MM.1S (cell line): Measurements from ENCODE around the gene ZNF326.
"Not testable (repeated sequence)": the region's sequence is repeated elsewhere in the genome, so short reads cannot be mapped to it uniquely, and the experiment has no call there.

Experiments
- DNase-seq: peaks from one replicate; pipeline ENCODE4 v3.0.0-alpha.2; 2015
- H2AFZ ChIP-seq: fragments of 300-600 bp; sonication (generic); 2 replicates; pipeline ENCODE4 v1.6.0; 2016; ENCODE audit warnings: antibody characterized with exemption, low read length
- H3F3A ChIP-seq: fragments of 300-600 bp; sonication (generic); 2 replicates; pipeline ENCODE4 v1.6.1; 2016; ENCODE audit warnings: mild to moderate bottlenecking, antibody characterized with exemption, low read length, moderate library complexity, mixed read lengths; ENCODE audit not compliant: insufficient read depth
- H3K27ac ChIP-seq: fragments of 300-600 bp; sonication (generic); 2 replicates; pipeline ENCODE4 v1.5.1; 2016; ENCODE audit warnings: mild to moderate bottlenecking, low read length
- H3K27me3 ChIP-seq: fragments of 300-600 bp; sonication (generic); replicated peaks from 2 replicates; pipeline ENCODE4 v1.6.0; 2016; ENCODE audit warnings: low read length; ENCODE audit not compliant: insufficient read depth
- H3K36me3 ChIP-seq: fragments of 300-600 bp; sonication (generic); replicated peaks from 2 replicates; pipeline ENCODE4 v1.6.1; 2016; ENCODE audit warnings: mild to moderate bottlenecking, low read length, mixed read lengths; ENCODE audit not compliant: insufficient read depth
- H3K4me1 ChIP-seq: fragments of 300-600 bp; sonication (generic); 2 replicates; pipeline ENCODE4 v1.6.1; 2016; ENCODE audit warnings: low read length, mixed read lengths
- H3K4me2 ChIP-seq: fragments of 300-600 bp; sonication (generic); 2 replicates; pipeline ENCODE4 v1.6.0; 2016; ENCODE audit warnings: low read depth, low read length
- H3K4me3 ChIP-seq: fragments of 300-600 bp; sonication (generic); 2 replicates; pipeline ENCODE4 v1.5.1; 2016; ENCODE audit warnings: low read length, mixed read lengths
- H3K79me2 ChIP-seq: fragments of 300-600 bp; sonication (generic); 2 replicates; pipeline ENCODE4 v1.6.1; 2016; ENCODE audit warnings: mixed run types, low read length, mixed read lengths
- H3K9ac ChIP-seq: fragments of 300-600 bp; sonication (generic); 2 replicates; pipeline ENCODE4 v1.6.1; 2016; ENCODE audit warnings: low read length, mixed read lengths
- H3K9me2 ChIP-seq: fragments of 300-600 bp; sonication (generic); replicated peaks from 2 replicates; pipeline ENCODE4 v1.6.1; 2016; ENCODE audit warnings: mild to moderate bottlenecking, low read length, mixed read lengths; ENCODE audit not compliant: insufficient read depth
- H3K9me3 ChIP-seq: fragments of 300-600 bp; sonication (generic); replicated peaks from 2 replicates; pipeline ENCODE4 v1.6.1; 2016; ENCODE audit warnings: mild to moderate bottlenecking, low read length, mixed read lengths; ENCODE audit not compliant: insufficient read depth
- H4K20me1 ChIP-seq: fragments of 300-600 bp; sonication (generic); 2 replicates; pipeline ENCODE4 v1.6.1; 2016; ENCODE audit warnings: mild to moderate bottlenecking, low read length, moderate library complexity, mixed read lengths; ENCODE audit not compliant: insufficient read depth
- EZH2 ChIP-seq: fragments of 300-600 bp; sonication (generic); optimal IDR thresholded peaks from 2 replicates; pipeline ENCODE3; 2017; ENCODE audit warnings: low read depth, mild to moderate bottlenecking, antibody characterized with exemption, low read length, mixed read lengths
- EZH2phosphoT487 ChIP-seq: fragments of 300-600 bp; sonication (generic); IDR thresholded peaks from 2 replicates; pipeline ENCODE4 v1.6.1; 2018; ENCODE audit warnings: antibody characterized with exemption, low read length
- TF ChIP-seq, protein P1 (sequence below): fragments of 300-600 bp; sonication (generic); IDR thresholded peaks from 2 replicates; pipeline ENCODE4 v1.5.1; 2016; ENCODE audit warnings: antibody characterized with exemption, low read length, mixed read lengths

The ZNF326 gene

DNA sequence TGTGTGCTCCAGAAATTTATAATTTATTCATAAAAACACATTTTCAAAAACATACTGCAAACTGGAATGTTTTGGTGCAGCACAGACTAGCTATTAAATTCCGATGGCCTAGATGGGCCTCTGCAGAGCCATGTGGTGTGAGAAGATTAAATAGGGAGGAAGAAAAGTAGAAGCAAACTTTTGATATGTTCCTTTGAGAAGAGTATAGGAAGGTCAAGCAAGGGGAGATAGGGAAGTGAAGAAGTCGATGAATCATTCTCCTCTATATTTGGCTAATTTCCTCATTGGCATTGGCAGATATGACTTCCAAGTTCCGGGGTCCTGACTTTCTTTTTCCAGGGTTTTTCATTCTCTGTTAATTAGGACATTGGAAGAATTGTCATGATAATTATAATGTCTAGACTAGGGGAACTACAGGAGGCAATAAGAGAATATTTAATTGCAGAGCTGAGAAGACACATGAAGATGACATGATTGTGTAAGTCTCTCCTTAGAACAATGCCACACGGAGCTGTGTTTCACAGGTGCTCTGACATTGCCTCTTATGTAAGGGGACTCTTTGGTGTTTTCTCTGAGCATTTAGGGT is 19.3 kb upstream of the ZNF326 start:
- Histone ChIP-seq H3K4me1 (no peaks in the 10 kb centered on the region), H3K27me3 (no peaks in the 10 kb centered on the region), H4K20me1 (no peaks in the 10 kb centered on the region), H3K4me2 (no peak overlapping the region), H2AFZ (no peak overlapping the region), H3F3A (no peaks in the 10 kb centered on the region), H3K9ac (no peak overlapping the region), H3K9me3 (no peaks in the 10 kb centered on the region), H3K36me3 (no peaks in the 10 kb centered on the region), H3K4me3 (no peak overlapping the region), H3K79me2 (no peaks in the 10 kb centered on the region), H3K27ac (no peak overlapping the region), H3K9me2 (no peaks in the 10 kb centered on the region)
- DNase-seq: no peak
- TF ChIP-seq, protein P1, sequence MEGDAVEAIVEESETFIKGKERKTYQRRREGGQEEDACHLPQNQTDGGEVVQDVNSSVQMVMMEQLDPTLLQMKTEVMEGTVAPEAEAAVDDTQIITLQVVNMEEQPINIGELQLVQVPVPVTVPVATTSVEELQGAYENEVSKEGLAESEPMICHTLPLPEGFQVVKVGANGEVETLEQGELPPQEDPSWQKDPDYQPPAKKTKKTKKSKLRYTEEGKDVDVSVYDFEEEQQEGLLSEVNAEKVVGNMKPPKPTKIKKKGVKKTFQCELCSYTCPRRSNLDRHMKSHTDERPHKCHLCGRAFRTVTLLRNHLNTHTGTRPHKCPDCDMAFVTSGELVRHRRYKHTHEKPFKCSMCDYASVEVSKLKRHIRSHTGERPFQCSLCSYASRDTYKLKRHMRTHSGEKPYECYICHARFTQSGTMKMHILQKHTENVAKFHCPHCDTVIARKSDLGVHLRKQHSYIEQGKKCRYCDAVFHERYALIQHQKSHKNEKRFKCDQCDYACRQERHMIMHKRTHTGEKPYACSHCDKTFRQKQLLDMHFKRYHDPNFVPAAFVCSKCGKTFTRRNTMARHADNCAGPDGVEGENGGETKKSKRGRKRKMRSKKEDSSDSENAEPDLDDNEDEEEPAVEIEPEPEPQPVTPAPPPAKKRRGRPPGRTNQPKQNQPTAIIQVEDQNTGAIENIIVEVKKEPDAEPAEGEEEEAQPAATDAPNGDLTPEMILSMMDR: no peak
- no peak for TF ChIP-seq EZH2
- no peak for TF ChIP-seq EZH2phosphoT487

DNA sequence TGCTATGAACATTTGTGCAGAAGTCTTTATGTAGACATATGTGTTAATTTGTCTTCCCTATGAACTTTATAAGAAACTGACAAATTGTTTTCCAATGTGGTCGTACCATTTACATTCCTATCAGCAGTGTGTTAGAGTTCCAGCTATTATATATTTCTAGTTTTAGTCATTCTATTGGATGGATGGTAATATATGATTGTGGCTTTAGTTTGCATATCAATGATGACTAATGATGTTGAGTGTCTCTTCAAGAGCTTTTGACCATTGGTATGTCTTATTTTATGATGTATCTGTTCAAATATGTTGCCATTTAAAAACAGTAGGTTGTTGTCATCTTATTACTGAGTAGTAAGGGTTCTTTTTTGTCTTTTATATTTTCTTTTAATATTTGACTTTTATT is 16.2 kb upstream of the ZNF326 start:
- Histone ChIP-seq H3K36me3 (no peaks in the 10 kb centered on the region), H3K9me3 (no peaks in the 10 kb centered on the region), H3K4me1 (no peaks in the 10 kb centered on the region), H3K79me2 (no peaks in the 10 kb centered on the region), H3F3A (no peaks in the 10 kb centered on the region), H2AFZ (no peak overlapping the region), H3K27me3 (no peaks in the 10 kb centered on the region), H3K9me2 (no peaks in the 10 kb centered on the region), H3K27ac (no peak overlapping the region), H3K4me3 (no peak overlapping the region), H3K9ac (no peak overlapping the region), H3K4me2 (no peak overlapping the region), H4K20me1 (no peaks in the 10 kb centered on the region)
- TF ChIP-seq, protein P1: no peak
- TF ChIP-seq EZH2phosphoT487 (no peak), EZH2 (no peak)
- no peak for DNase-seq

GRCh38 chr1:89980605-89981004 is 14.3 kb upstream of the ZNF326 start:
- no peak overlapping the region for H3K4me2 ChIP-seq

GRCh38 chr1:89982846-89983245 is 12.1 kb upstream of the ZNF326 start:
- not testable (repeated sequence) for H2AFZ ChIP-seq, H3F3A ChIP-seq, H3K4me2 ChIP-seq, H3K27me3 ChIP-seq, H3K4me3 ChIP-seq, H3K9me3 ChIP-seq, DNase-seq, H4K20me1 ChIP-seq, H3K27ac ChIP-seq, H3K9ac ChIP-seq, H3K79me2 ChIP-seq, H3K9me2 ChIP-seq, H3K36me3 ChIP-seq, H3K4me1 ChIP-seq

More at GRCh38 chr1:89980605-89981004, 14.3 kb upstream of the ZNF326 start:
- no peaks in the 10 kb centered on the region for H3K4me1 ChIP-seq
- H3K9me2 ChIP-seq: no peaks in the 10 kb centered on the region
- H2AFZ ChIP-seq: no peak overlapping the region
- H3K27me3 ChIP-seq: no peaks in the 10 kb centered on the region
- no peaks in the 10 kb centered on the region for H3F3A ChIP-seq
- H3K9me3 ChIP-seq: no peaks in the 10 kb centered on the region
- no peak for DNase-seq
- no peaks in the 10 kb centered on the region for H4K20me1 ChIP-seq
- no peak overlapping the region for H3K27ac ChIP-seq
- H3K9ac ChIP-seq: no peak overlapping the region
- TF ChIP-seq EZH2: no peak
- TF ChIP-seq, protein P1: no peak
- TF ChIP-seq EZH2phosphoT487: no peak
- H3K79me2 ChIP-seq: no peaks in the 10 kb centered on the region
- no peak overlapping the region for H3K4me3 ChIP-seq
- no peaks in the 10 kb centered on the region for H3K36me3 ChIP-seq

DNA sequence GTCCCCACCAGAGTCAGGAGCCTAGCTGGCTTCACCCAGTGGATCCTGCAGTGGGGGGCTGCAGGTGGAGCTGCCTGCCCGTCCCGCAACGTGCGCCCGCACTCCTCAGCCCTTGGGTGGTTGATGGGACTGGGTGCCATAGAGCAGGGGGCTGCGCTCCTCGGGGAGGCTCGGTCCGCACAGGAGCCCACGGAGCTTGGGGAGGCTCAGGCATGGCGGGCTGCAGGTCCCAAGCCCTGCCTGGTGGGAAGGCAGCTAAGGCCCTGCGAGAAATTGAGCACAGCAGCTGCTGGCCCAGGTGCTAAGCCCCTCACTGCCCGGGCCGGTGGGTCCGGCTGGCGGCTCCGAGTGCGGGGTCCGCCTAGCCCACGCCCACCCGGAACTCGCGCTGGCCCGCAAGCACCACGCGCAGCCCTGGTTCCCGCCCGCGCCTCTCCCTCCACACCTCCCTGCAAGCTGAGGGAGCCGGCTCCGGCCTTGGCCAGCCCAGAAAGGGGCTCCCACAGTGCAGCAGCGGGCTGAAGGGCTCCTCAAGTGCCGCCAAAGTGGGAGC is 10.3 kb upstream of the ZNF326 start:
- not testable (repeated sequence) for H3K36me3 ChIP-seq, H3K27ac ChIP-seq, H3K4me3 ChIP-seq, DNase-seq, H3K9me3 ChIP-seq, H2AFZ ChIP-seq, H3K4me1 ChIP-seq, H4K20me1 ChIP-seq, H3K27me3 ChIP-seq, H3K4me2 ChIP-seq, H3F3A ChIP-seq, H3K9ac ChIP-seq, H3K9me2 ChIP-seq, H3K79me2 ChIP-seq
